Keratinocyte (primary cell): ENCODE data around the gene AMBRA1. TPM values are rescaled to one million over a fixed set of nuclear protein-coding genes. Genes with fewer than 3 reads are reported as not detected.

Experiments
- DNase-seq: peaks from one replicate; pipeline ENCODE4 v3.0.0-alpha.2; 2011; ENCODE audit warnings: low read depth, missing footprints, low spot score
- FAIRE-seq: peaks from 2 replicates; lab custom pipeline; 2011; peaks lifted over from hg19 to GRCh38; lab: Jason Lieb, UNC
- H2AFZ ChIP-seq: 2 replicates; pipeline ENCODE4 v1.6.0; 2012; ENCODE audit warnings: low read length, control low read depth, inconsistent platforms; ENCODE audit not compliant: control insufficient read depth
- H3K27ac ChIP-seq: 2 replicates; pipeline ENCODE4 v1.5.1; 2011; ENCODE audit warnings: low read length; ENCODE audit not compliant: control insufficient read depth, insufficient read depth
- H3K27me3 ChIP-seq: 3 replicates; pipeline ENCODE4 v1.6.0; 2011; ENCODE audit warnings: low read length; ENCODE audit not compliant: control insufficient read depth, insufficient read depth; ENCODE audit errors: extremely low read depth
- H3K36me3 ChIP-seq, 2 experiments: 2 replicates in 1 of 2; 3 replicates in 1 of 2; pipeline ENCODE4 v1.5.1; 2011; ENCODE audit warnings: low read length in 2 of 2, mild to moderate bottlenecking in 1 of 2; ENCODE audit not compliant: control insufficient read depth in 2 of 2, insufficient read depth in 2 of 2; ENCODE audit errors: extremely low read depth in 1 of 2
- H3K4me1 ChIP-seq: 3 replicates; pipeline ENCODE4 v1.5.1; 2011; ENCODE audit warnings: low read length; ENCODE audit not compliant: control insufficient read depth, insufficient read depth; ENCODE audit errors: extremely low read depth
- H3K4me2 ChIP-seq: 3 replicates; pipeline ENCODE4 v1.6.0; 2011; ENCODE audit warnings: low read depth, low read length; ENCODE audit not compliant: control insufficient read depth, insufficient read depth; ENCODE audit errors: extremely low read depth
- H3K4me3 ChIP-seq, 3 experiments: fragments of 200-600 bp in 1 of 3; sonication (generic) in 1 of 3; 2 replicates in 2 of 3; 3 replicates in 1 of 3; pipeline ENCODE4 v1.5.1; 2011 to 2016; ENCODE audit warnings: low read length in 3 of 3, mild to moderate bottlenecking in 3 of 3, control low read depth in 2 of 3, inconsistent platforms in 1 of 3, low read depth in 1 of 3, mixed read lengths in 1 of 3, mixed run types in 1 of 3, moderate library complexity in 1 of 3; ENCODE audit not compliant: control insufficient read depth in 2 of 3, insufficient read depth in 2 of 3; ENCODE audit errors: extremely low read depth in 1 of 3
- H3K79me2 ChIP-seq: 2 replicates; pipeline ENCODE4 v1.6.0; 2012; ENCODE audit warnings: low read length; ENCODE audit not compliant: control insufficient read depth, insufficient read depth
- H3K9ac ChIP-seq: 3 replicates; pipeline ENCODE4 v1.6.0; 2011; ENCODE audit warnings: low read length; ENCODE audit not compliant: control insufficient read depth, insufficient read depth; ENCODE audit errors: extremely low read depth
- H3K9me1 ChIP-seq: 3 replicates; pipeline ENCODE4 v1.6.0; 2011; ENCODE audit warnings: low read length; ENCODE audit not compliant: control insufficient read depth, insufficient read depth; ENCODE audit errors: extremely low read depth
- H3K9me3 ChIP-seq: 2 replicates; pipeline ENCODE4 v1.5.1; 2012; ENCODE audit warnings: low read depth, low read length; ENCODE audit not compliant: control insufficient read depth
- H4K20me1 ChIP-seq: 3 replicates; pipeline ENCODE4 v1.6.0; 2011; ENCODE audit warnings: low read length; ENCODE audit not compliant: control insufficient read depth, insufficient read depth; ENCODE audit errors: extremely low read depth
- EZH2 ChIP-seq: IDR thresholded peaks from one replicate; pipeline ENCODE4 v1.6.1; 2012; ENCODE audit warnings: inconsistent platforms, mild to moderate bottlenecking, low read length, moderate library complexity
- dilution Hi-C: fragments of 300-500 bp; cut with MboI; formaldehyde crosslinking; loops from one replicate; pipeline ENCODE4 v1.7.0; 2020; ENCODE audit warnings: low sequenced_read_pairs; ENCODE audit not compliant: extremely low pct_ligation_motif_present
- polyA plus RNA-seq, 5 experiments: library from polyadenylated mRNA; depleted of rRNA in 3 of 5; stranded (reverse) in 3 of 5; stranded (forward) in 1 of 5; unstranded in 1 of 5; fragments of >200 nt; gene quantifications; 1 replicate in 1 of 5; 2 replicates in 3 of 5; 3 replicates in 1 of 5; pipeline versions ENCODE4 v1.2.1 to v1.2.3, GENCODE V29; 2011 to 2012; ENCODE audit warnings: missing spikeins in 2 of 5, low read depth in 1 of 5, low replicate concordance in 1 of 5
- TF ChIP-seq, protein P1 (sequence below), 3 experiments: IDR thresholded peaks in 1 of 3; conservative IDR thresholded peaks in 1 of 3; optimal IDR thresholded peaks in 1 of 3; 2 replicates in 2 of 3; 3 replicates in 1 of 3; pipeline versions ENCODE3 to v1.5.1; 2011; ENCODE audit warnings: low read length in 3 of 3, mild to moderate bottlenecking in 3 of 3, moderate library complexity in 2 of 3, control low read depth in 1 of 3, inconsistent platforms in 1 of 3; ENCODE audit not compliant: insufficient read depth in 2 of 3; ENCODE audit errors: extremely low read depth in 1 of 3

Gene AMBRA1
- polyA plus RNA-seq, 1 donor (not counting 4 experiments of a cell fraction or from before 2014, with no cell fraction given) = 10.5 TPM

DNA sequence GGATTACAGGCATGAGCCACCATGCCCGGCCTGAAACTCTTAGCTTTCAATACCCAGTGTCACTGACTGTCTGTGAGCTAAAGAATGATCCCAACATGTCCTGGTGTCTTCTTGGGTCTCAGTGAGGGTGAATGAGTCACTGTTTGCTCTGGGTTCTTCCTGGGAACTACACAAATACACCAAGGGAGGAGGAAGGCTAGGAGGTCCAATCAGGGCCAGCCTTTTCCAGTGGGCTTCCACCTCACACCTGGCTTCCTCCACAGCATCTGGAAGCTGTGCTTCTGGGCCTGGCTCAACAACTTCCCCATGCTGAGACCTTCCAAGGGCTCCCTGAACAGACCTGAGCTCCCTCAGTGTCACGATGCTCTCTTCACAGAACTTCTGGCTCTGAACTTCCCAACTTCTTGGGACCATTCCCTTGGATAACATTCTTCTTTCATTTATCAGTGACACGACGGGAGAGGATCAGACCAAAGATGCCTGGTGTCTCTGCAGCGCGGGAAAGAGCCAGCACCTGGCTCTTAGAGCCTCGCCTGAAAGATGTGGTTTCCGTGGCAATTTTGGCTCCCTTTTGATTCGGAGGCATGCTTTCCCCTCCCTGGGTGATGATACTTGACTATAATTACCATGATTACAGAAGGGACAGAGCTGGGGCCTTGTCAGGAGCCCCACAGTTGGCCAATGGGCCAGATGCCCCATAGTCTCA lies 179.9 kb downstream of the AMBRA1 start:
- H3K4me2 ChIP-seq = no peak overlapping the region
- H2AFZ ChIP-seq = no peak overlapping the region
- dilution Hi-C loops = no loop called here
- H3K4me1 ChIP-seq = no peaks in the 10 kb centered on the region
- H4K20me1 ChIP-seq = no peaks in the 10 kb centered on the region
- FAIRE-seq (no peak), DNase-seq (no peak)
- no peaks in the 10 kb centered on the region for H3K9me1 ChIP-seq
- no peaks in the 10 kb centered on the region for H3K79me2 ChIP-seq
- no peak overlapping the region for H3K27ac ChIP-seq
- TF ChIP-seq, protein P1, sequence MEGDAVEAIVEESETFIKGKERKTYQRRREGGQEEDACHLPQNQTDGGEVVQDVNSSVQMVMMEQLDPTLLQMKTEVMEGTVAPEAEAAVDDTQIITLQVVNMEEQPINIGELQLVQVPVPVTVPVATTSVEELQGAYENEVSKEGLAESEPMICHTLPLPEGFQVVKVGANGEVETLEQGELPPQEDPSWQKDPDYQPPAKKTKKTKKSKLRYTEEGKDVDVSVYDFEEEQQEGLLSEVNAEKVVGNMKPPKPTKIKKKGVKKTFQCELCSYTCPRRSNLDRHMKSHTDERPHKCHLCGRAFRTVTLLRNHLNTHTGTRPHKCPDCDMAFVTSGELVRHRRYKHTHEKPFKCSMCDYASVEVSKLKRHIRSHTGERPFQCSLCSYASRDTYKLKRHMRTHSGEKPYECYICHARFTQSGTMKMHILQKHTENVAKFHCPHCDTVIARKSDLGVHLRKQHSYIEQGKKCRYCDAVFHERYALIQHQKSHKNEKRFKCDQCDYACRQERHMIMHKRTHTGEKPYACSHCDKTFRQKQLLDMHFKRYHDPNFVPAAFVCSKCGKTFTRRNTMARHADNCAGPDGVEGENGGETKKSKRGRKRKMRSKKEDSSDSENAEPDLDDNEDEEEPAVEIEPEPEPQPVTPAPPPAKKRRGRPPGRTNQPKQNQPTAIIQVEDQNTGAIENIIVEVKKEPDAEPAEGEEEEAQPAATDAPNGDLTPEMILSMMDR (optimal IDR thresholded peaks at IDR 0.05 in 1 of 3, IDR thresholded peaks at IDR 0.05 in 1 of 3, conservative IDR thresholded peaks at IDR 0.05 in 1 of 3; ENCODE audit: extremely low read depth in 1 of 3, insufficient read depth in 2 of 3, low read length in 3 of 3) = no peak
- no peaks in the 10 kb centered on the region for H3K27me3 ChIP-seq
- no peak overlapping the region for H3K4me3 ChIP-seq
- H3K9ac ChIP-seq = no peak overlapping the region
- H3K36me3 ChIP-seq = peaks cover 12 to 29% of the 10 kb centered on the region in 2 experiments
- H3K9me3 ChIP-seq = no peaks in the 10 kb centered on the region

DNA sequence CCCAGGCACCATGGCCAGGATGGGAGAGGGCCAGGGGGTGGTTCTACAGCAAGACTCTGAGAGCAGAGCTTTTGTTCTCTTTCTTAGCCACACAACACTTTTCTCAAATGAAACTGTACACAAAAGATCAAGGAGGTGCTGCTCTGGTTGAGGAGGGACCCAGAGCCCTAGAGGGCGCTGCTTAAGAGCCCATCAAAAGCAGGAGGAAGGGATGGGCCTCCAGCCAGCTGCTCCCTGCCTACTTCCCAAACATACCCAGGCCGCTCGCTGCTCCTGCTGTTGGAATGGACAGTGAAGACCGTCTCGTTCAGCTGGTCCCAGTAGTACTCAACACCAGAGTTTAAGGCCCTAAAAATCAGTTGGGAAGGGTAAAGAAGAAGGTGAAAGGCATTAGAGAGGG lies 183.8 kb downstream of the AMBRA1 start:
- Histone ChIP-seq H3K9me1 (no peaks in the 10 kb centered on the region), H3K27ac (no peak overlapping the region), H3K36me3 (peaks cover 9 to 36% of the 10 kb centered on the region in 2 experiments), H4K20me1 (no peaks in the 10 kb centered on the region), H3K27me3 (no peaks in the 10 kb centered on the region), H3K9me3 (no peaks in the 10 kb centered on the region), H3K4me2 (no peak overlapping the region), H3K4me3 (no peak overlapping the region), H2AFZ (no peak overlapping the region), H3K79me2 (no peaks in the 10 kb centered on the region), H3K9ac (no peak overlapping the region), H3K4me1 (no peaks in the 10 kb centered on the region)
- FAIRE-seq (no peak), DNase-seq (no peak)
- dilution Hi-C loops = no loop called here
- TF ChIP-seq EZH2 = no peak
- TF ChIP-seq, protein P1 (optimal IDR thresholded peaks at IDR 0.05 in 1 of 3, IDR thresholded peaks at IDR 0.05 in 1 of 3, conservative IDR thresholded peaks at IDR 0.05 in 1 of 3; ENCODE audit: extremely low read depth in 1 of 3, insufficient read depth in 2 of 3, low read length in 3 of 3) = peak in 2 of 3 experiments; percentile 2 to 40
